Glutamatergic neuron (in vitro differentiated cells): ENCODE results near the gene RNF11. TPM values are rescaled to one million over a fixed set of nuclear protein-coding genes. Genes with fewer than 3 reads are reported as not detected.
"Not testable (repeated sequence)": the region's sequence is repeated elsewhere in the genome, so short reads cannot be mapped to it uniquely, and the experiment has no call there.

Source experiments
- DNase-seq: peaks from one replicate; pipeline ENCODE4 v3.0.0; 2022
- H3K27ac Mint-ChIP-seq: one replicate; pipeline ENCODE4 v1.8.0; 2020; ENCODE audit warnings: mild to moderate bottlenecking, mixed read lengths, inconsistent platforms; ENCODE audit not compliant: unreplicated experiment
- H3K27me3 Mint-ChIP-seq: one replicate; pipeline ENCODE4 v1.8.0; 2020; ENCODE audit warnings: mild to moderate bottlenecking, moderate library complexity, mixed read lengths, inconsistent platforms; ENCODE audit not compliant: unreplicated experiment
- H3K36me3 Mint-ChIP-seq: one replicate; pipeline ENCODE4 v1.8.0; 2020; ENCODE audit warnings: mild to moderate bottlenecking, mixed read lengths, inconsistent platforms; ENCODE audit not compliant: unreplicated experiment
- H3K4me1 Mint-ChIP-seq: one replicate; pipeline ENCODE4 v1.8.0; 2020; ENCODE audit warnings: mild to moderate bottlenecking, low read depth, mixed read lengths, inconsistent platforms; ENCODE audit not compliant: unreplicated experiment
- H3K4me3 Mint-ChIP-seq: one replicate; pipeline ENCODE4 v1.8.0; 2020; ENCODE audit warnings: mild to moderate bottlenecking, mixed read lengths, inconsistent platforms; ENCODE audit not compliant: unreplicated experiment
- H3K9me3 Mint-ChIP-seq: one replicate; pipeline ENCODE4 v1.8.0; 2020; ENCODE audit warnings: mild to moderate bottlenecking, moderate library complexity, mixed read lengths, inconsistent platforms; ENCODE audit not compliant: unreplicated experiment
- total RNA-seq: library from RNA; stranded (reverse); fragmentation: NEBNext Ultra II Directional; extraction: Animal tissue kit (Norgen Biotek cat#: 25700); gene quantifications from one replicate; pipeline ENCODE4 v1.2.1, GENCODE V29; 2021; ENCODE audit not compliant: unreplicated experiment
- TF ChIP-seq, protein P1 (sequence below): fragments of 200-600 bp; sonication (generic); IDR thresholded peaks from one replicate; pipeline ENCODE4 v1.5.0; 2021; ENCODE audit not compliant: partially characterized antibody, unreplicated experiment

The RNF11 gene
- total RNA-seq, 1 donor from 2014 or later = 81.6 TPM

DNA sequence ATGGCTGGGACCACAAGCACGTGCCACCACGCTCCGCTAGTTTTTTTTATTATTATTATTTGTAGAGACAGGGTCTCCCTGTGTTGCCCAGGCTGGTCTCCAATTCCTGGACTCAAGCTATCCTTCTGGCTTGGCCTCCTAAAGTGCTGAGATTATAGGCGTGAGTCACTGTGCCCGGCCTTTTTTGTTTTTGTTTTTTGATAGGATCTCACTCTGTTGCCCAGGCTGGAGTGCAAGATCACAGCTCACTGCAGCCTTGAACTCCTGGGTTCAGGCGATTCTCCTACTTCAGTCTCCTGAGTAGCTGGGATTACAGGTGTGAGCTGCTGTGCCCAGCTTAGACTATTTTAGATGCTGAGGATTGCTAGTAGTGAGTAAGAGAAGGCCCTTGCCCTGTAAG is 11.8 kb upstream of the RNF11 start:
- H3K9me3 Mint-ChIP-seq = peaks cover 1% of the 10 kb centered on the region
- H3K36me3 Mint-ChIP-seq = no peaks in the 10 kb centered on the region
- no peak overlapping the region for H3K4me3 Mint-ChIP-seq
- no peak for DNase-seq
- no peak overlapping the region for H3K27ac Mint-ChIP-seq
- no peaks in the 10 kb centered on the region for H3K27me3 Mint-ChIP-seq
- no peaks in the 10 kb centered on the region for H3K4me1 Mint-ChIP-seq
- TF ChIP-seq, protein P1, sequence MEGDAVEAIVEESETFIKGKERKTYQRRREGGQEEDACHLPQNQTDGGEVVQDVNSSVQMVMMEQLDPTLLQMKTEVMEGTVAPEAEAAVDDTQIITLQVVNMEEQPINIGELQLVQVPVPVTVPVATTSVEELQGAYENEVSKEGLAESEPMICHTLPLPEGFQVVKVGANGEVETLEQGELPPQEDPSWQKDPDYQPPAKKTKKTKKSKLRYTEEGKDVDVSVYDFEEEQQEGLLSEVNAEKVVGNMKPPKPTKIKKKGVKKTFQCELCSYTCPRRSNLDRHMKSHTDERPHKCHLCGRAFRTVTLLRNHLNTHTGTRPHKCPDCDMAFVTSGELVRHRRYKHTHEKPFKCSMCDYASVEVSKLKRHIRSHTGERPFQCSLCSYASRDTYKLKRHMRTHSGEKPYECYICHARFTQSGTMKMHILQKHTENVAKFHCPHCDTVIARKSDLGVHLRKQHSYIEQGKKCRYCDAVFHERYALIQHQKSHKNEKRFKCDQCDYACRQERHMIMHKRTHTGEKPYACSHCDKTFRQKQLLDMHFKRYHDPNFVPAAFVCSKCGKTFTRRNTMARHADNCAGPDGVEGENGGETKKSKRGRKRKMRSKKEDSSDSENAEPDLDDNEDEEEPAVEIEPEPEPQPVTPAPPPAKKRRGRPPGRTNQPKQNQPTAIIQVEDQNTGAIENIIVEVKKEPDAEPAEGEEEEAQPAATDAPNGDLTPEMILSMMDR = no peak

DNA sequence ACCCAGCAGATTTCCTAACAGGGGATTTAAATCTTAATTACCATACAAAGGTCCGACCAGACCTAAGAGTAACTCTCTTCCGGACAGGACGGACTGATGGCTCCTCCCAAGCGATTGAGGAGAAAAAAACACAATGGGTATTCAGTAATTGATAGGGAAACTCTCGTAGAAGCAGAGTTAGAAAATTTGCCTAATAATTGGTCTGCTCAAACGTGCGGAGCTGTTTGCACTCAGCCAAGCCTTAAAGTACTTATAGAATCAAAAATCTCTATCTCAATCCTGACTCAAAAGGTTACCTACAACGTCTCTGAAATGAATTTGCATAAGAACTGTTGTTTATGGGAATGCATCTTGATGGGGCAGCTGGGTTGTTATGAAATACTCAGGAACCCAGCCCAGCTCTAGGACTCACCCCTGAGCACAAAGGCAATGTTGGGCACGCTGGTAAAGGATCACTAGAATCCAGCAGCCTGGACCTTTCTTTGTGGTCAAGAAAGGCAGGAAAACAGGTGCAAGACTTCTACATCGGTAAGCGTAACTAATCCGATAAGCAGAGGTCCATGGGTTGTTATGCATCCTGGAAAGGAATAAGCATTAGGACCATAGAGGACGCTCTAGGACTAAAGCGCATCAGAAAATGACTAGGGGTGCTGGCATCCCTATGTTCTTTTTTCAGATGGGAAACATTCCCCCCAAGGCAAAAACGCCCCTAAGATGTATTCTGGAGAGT is 8.7 kb upstream of the RNF11 start:
- H3K36me3 Mint-ChIP-seq, DNase-seq, H3K9me3 Mint-ChIP-seq, H3K4me1 Mint-ChIP-seq, H3K27ac Mint-ChIP-seq, H3K27me3 Mint-ChIP-seq, H3K4me3 Mint-ChIP-seq: not testable (repeated sequence)

DNA sequence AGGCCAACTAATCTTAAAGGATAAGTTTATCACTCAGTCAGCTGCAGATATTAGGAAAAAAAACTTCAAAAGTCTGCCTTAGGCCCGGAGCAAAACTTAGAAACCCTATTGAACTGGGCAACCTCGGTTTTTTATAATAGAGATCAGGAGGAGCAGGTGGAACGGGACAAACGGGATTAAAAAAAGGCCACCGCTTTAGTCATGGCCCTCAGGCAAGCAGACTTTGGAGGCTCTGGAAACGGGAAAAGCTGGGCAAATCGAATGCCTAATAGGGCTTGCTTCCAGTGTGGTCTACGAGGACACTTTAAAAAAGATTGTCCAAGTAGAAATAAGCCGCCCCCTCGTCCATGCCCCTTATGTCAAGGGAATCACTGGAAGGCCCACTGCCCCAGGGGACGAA is 7.6 kb upstream of the RNF11 start:
- H3K27me3 Mint-ChIP-seq, H3K27ac Mint-ChIP-seq, DNase-seq, H3K9me3 Mint-ChIP-seq, H3K4me1 Mint-ChIP-seq, H3K36me3 Mint-ChIP-seq, H3K4me3 Mint-ChIP-seq: not testable (repeated sequence)

DNA sequence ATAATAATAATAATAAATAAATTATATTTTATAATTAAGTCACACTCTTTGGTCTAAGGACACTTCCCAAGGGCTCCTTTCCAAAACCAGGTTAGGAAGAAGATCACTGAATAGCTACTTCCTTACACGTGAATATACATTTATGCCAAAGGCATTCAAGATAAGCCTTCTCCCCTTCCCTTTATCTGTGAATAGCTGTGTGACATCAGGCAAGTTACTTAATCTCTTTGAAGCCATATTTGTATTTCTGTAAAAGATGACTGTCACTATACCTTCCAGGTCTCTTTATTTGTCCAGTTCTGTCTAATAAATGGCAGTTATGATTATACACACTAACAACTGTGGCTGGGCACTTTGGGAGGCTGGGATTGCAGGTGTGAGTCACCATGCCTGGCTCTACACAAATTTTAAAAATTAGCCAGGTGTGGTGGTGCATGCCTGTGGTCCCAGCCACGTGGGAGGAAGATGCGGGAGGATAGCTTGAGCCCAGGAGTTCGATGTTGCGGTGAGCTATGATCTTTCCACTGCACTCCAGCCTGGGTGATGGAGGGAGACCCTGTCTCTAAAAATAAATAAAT is 5.5 kb upstream of the RNF11 start:
- no peaks in the 10 kb centered on the region for H3K36me3 Mint-ChIP-seq
- no peak overlapping the region for H3K4me3 Mint-ChIP-seq
- peaks cover 7% of the 10 kb centered on the region for H3K4me1 Mint-ChIP-seq
- peaks cover 11% of the 10 kb centered on the region for H3K9me3 Mint-ChIP-seq
- peaks cover 5% of the 10 kb centered on the region for H3K27me3 Mint-ChIP-seq
- no peak overlapping the region for H3K27ac Mint-ChIP-seq
- no peak for DNase-seq
- TF ChIP-seq, protein P1 = no peak

DNA sequence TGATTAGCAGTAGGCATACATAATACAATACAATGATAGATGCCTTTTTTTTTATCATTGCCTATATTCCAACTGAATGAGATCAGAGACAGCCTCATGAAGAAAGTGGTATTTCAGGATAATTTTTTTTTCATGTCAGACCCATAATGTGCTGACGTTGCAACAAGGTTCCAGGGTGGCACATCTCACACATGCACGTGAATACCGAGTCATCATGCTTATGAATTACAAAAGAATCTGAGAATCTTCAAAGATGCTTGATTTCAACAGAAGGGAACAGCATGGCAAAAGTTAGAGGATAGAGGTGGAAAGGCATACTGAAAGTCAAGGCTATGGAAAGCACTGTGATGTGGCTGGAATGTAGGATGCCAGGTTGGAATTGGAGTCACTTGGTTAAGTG is 5.0 kb upstream of the RNF11 start:
- no peak for DNase-seq
- H3K27me3 Mint-ChIP-seq = peaks cover 9% of the 10 kb centered on the region
- TF ChIP-seq, protein P1 = no peak
- H3K36me3 Mint-ChIP-seq = no peaks in the 10 kb centered on the region
- no peak overlapping the region for H3K4me3 Mint-ChIP-seq
- no peak overlapping the region for H3K27ac Mint-ChIP-seq
- peaks cover 15% of the 10 kb centered on the region for H3K9me3 Mint-ChIP-seq
- peaks cover 11% of the 10 kb centered on the region for H3K4me1 Mint-ChIP-seq

DNA sequence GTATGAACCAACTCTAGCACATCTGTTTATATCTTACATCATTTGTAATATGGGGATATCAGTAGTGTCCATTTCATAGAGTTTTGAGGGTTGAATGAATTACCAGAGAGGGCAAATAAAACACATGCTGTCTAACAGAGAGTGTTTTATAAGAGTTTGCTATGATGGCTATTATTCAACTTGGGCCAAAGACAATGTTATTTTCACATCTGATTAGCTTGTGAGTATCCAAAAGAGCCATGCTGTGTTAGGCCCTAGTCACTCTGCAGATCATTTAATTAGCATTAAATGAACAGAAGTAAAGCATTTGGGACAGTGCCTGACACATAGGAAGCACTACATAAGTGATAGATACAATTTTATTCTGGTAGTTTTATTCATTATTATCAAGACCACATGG is 4.2 kb upstream of the RNF11 start:
- no peak overlapping the region for H3K27ac Mint-ChIP-seq
- peaks cover 15% of the 10 kb centered on the region for H3K9me3 Mint-ChIP-seq
- H3K4me1 Mint-ChIP-seq = peaks cover 11% of the 10 kb centered on the region
- DNase-seq = no peak
- H3K27me3 Mint-ChIP-seq = peaks cover 9% of the 10 kb centered on the region
- no peaks in the 10 kb centered on the region for H3K36me3 Mint-ChIP-seq
- TF ChIP-seq, protein P1 = no peak
- no peak overlapping the region for H3K4me3 Mint-ChIP-seq

DNA sequence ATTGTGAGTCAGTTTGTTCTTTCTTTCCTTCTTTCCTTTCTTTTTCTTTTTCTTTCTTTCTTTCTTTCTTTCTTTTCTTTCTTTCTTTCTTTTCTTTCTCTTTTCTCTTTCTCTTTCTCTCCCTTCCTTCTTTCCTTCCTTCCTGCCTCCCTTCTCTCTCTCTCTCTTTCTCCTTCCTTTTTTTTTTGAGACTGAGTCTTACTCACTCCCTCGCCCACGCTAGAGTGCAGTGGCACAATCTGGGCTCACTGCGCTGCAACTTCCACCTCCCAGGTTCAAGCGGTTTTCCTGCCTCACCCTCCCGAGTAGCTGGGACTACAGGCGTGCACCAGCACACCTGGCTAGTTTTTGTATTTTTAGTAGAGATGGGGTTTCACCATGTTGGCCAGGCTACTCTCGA is 1.8 kb upstream of the RNF11 start:
- not testable (repeated sequence) for DNase-seq, H3K4me3 Mint-ChIP-seq

More for the DNA sequence above, 1.8 kb upstream of the RNF11 start:
- H3K27ac Mint-ChIP-seq, H3K36me3 Mint-ChIP-seq, H3K27me3 Mint-ChIP-seq: not testable (repeated sequence)
- Mint-ChIP-seq H3K4me1 (peaks cover 11% of the 10 kb centered on the region), H3K9me3 (peaks cover 13% of the 10 kb centered on the region)
